COLO829 (cell line): ENCODE measurements around the gene ZNF775.

Source experiments
- DNase-seq: peaks from one replicate; pipeline ENCODE4 v3.0.0; 2012; ENCODE audit warnings: low spot score

Gene ZNF775

DNA sequence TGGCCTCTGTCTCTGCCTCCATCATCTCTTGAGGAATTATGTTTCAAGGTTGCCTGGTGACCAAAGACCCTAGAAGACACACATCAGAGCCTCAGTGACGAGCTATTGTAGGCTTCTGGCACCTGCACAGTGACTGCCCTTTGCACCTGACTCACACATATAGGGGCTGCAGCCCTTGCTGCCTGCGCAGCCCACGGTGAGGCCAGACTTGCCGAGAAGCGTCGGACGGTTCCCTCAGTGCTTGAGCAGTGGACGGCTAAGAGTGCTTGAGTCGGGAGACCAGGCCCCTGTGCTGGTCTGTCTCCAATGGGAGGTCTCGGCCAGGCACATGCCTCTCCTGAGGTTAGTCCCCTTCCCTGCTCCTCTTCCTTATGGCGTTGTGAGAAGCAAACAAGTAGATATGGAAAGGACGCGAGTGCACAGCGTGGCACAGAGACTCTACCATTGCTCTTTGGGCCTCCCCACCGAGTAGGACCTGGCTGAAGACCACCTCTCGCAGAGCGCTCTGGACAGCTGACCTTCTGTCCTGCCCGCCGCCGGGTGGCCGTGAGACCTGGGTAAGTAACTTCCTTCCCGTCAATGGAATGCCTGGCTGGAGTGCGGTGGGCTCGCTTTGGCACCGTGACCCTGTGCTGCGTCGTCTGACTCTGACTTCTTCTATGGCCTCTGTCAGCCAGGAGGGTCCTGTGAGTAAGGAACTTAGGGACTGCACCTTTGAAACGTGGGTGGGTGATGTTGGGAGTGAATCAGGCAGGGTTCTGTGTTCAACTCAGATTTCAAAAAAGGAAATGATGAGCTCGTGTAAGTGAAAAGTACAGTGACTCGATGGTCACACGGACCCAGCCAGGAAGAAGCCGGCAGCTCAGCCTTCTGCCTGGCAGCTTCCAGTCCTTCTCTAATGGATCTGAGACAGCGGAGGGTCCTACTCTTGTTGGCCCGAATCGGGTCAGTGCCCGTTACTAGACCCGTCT is 33.7 kb downstream of the ZNF775 start:
- no peak for DNase-seq

DNA sequence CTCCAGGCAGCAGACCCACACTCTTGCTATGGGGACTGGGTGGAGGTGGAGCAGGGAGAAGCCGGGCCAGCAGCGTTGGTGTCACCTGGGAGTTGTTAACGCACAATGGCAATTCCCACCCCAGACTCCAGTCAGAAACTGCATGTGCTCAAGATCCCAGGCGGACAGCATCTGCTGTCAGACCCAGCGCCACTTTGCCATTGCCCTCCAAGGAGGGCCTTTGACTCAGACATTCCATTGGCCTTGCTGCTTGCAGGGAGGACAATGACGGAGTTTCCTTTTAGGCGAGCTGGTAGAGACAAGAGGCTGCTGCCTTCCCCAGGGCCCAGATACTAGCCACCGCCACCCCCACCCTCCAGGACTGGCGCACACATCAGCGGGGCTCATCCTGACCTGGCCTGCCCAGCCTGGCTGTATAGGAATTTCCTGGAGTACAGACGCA is 34.5 kb downstream of the ZNF775 start:
- no peak for DNase-seq

DNA sequence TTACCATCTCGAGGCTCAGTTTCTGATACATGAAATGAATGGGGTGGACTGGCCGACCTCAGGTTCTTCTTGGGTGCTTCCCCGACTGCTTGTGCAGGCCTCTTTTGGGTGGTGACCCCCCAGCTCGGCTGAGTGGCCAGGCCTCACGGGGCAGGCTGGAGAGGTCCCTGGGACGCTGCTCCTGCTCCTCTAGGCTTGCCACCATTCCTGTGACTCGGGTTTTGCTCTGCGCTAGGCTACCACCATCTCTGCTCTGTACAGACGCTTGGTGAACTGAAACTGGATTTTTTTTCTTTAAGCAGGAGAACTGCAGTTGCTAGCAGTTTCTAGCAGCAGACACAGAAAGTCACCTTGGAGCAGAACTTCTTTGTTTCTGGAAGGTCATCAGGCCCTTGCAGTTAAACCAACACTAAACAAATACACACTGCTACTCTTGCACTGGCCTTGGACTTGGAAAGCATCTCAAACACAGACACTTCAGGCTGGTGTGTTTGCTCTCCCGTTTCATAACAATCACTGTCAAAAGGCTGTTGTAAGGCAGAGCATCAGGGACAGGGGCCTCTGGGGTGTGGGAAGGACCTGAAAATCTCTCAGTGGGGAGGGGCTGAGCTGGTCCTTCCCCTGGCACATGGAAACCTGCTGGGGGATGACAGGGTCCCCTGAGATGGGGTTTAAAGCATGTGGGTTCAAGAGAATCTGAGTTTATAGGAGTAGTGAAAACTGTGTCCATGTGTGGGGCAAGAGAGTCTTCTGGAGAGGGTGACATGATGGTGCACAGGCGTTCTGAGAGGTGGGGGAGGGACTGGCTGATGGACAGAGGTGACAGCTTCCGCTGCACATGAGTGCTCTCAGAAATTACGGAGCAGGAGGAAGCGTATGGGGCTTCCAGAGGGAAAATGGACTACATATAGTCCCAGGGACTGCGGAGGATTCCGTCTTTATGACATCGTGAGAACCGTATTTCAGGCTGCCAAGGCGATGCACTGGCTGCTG is 36.3 kb downstream of the ZNF775 start:
- no peak for DNase-seq

DNA sequence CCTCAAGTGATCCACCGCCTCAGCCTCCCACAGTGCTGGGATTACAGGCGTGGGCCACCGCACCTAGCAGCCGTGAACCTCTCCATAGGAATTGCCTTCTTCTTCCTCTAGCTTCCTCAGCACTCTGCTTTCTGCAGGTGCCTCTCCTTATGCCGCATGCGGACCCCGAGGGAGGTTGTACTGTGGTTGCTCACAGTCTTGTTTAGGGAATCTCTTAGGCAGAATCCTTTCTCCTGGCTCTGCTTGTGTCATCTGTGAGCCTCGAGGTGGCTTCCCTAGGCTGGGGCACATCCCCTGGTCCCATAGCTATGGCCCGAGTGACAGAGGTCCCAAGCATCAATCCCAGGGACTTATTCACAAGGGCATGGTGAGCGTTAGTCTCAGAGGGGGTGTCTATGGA is 38.1 kb downstream of the ZNF775 start:
- DNase-seq = no peak

DNA sequence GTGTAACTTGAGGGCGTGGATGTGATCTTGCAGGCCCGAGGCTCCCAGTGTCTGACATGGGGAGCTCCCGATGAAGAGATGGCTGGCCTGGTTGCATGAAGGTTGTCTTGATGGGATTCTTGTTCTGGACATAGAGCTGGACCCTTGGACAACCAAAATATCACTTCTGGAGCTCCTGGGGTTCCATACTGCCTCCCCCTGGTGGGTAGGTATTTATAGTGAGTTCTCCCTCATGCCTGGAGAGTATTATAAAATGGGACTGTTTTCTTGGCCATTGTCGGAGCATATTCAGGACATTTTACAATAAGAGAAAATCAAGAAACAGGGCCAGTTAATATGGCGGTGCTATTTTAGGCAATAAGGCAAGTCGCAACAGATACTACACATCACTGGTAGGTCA is 38.7 kb downstream of the ZNF775 start:
- no peak for DNase-seq

DNA sequence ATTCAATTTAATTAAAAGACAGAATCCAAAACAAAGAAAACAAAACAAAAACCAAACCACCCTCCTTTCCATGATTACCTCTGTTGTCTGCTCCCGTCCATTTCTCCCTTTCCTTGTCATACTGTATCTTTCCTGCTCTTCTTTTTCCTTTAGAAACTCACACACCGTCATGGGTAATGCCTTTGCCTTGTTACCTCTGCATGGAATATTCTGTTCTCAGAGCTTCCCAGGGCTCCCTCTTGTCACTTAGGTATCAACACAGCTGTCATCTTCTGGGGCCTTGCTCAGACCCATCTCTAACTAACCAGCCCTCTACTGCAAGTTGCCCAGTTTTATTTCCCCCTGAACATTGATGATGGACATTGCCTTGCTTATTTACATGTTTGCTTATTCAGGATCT is 41.1 kb downstream of the ZNF775 start:
- DNase-seq = no peak

DNA sequence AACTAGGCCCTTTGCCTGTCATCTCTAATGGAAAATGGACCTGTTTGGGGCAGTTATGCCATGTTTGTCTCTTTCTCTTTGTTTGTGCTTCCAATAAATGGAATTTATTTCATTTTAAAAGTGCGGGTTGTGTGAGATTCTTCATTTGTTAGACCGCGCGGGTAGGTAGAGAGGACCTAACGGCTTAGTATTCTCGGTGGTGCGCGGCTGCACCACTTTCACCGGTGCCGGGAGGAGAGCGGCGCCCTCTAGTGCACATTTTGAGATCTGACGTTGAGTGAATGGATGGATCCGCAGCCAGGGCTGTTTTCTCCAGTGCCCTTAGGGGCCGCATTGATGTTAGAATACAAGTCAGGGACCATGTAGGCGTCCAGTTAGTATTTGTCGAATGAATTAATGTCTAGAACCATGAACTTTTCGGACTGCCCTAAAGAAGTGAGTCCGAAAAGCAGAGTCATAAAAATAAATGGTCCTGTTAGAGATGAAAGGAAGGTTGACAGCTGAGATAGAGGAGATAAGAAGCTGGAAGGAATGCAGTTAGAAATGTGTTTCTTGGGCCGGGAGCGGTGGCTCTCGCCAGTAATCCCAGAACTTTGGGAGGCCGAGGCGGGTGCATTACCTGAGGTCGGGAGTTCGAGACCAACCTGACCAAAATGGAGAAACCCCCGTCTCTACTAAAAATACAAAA is 42.0 kb downstream of the ZNF775 start:
- DNase-seq = peak; percentile 82

DNA sequence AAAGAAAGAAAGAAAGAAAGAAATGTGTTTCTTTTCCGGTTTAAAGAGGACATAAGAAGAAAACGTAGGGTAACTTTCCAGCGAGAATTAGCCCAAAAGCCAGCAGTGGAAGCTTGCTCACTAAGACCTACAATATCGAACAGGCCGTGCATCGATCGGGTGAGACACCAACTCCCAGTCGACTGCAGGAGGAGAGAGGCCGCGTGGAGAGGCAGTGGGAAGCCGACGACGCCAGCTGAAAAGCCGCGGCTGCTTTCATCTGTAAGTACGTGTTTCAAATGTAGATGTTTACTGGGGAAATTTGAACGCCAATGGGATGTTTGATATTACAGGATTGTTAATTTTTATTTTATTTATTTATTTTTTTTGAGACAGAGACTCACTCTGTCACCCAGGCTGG is 42.7 kb downstream of the ZNF775 start:
- no peak for DNase-seq

DNA sequence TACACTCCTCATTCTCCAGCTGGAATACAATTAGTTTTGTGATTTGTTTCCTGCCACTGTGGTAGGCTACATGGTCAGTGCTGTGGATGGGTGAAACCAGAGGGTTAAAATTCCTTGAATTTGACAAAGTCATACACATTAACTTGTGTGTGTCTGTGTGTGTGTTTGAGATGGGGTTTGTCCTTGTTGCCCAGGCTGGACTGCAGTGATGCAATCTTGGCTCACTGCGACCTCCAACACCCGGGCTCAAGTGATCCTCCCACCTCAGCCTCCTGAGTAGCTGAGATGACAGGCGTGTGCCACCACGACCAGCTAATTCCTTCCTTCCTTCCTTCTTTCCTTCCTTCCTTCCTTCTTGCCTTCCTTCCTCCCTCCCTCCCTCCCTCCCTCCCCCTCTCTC is 46.5 kb downstream of the ZNF775 start:
- DNase-seq = no peak

DNA sequence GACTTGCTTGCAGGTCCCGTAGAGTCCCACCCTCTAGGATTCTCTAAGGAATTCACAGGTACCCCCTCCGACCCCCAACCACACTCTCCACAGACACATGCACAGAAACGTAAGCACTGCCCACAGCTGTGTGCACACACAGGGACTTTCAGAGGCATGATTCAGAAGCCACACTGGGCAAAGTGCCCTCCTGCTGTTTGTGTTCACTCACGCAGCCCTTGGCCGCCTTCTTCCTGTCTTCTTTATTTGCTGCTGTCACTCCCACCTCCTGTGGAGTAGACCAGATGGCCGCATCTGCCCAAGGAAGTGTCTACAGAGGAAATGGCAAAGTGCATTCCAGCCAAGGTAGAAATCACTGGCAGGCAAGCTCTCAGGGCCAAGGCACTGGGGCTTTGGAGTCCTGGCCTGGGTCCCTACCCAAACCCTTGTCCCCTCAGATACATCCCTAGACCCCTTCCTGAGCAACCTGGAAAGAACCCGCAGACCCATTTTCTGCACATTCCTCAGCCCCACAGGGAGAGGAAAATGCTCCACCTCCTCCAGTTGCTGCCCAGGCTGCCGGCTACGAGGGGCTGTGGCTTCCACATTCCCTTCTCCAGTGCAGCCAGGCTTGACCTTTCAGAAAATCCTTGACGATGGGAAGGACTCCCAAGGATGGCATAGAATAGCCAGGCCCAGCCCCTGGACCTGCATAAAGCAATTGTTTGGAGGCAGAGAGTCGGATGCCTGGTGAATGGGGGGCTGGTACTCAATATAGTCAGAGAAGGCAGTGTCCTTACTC is 49.7 kb downstream of the ZNF775 start:
- DNase-seq = no peak

DNA sequence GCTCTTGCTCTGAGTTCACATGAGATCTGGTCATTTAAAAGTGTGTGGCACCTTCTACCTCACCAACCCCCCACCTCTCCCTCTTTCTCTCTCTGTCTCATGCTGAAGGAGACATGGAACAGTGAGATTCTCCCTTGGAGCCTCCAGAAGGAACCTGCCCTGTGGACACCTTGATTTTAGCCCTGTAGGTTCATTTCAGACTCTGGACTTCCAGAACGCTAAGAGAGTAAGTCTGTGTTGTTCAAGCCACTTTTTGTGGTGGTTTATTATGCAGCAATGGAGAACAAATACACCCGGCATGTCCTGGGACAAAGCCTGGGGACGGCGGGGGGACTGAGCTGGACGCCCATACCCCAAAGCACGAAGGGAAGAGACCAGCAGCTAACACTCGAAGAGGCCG is 50.6 kb downstream of the ZNF775 start:
- no peak for DNase-seq

DNA sequence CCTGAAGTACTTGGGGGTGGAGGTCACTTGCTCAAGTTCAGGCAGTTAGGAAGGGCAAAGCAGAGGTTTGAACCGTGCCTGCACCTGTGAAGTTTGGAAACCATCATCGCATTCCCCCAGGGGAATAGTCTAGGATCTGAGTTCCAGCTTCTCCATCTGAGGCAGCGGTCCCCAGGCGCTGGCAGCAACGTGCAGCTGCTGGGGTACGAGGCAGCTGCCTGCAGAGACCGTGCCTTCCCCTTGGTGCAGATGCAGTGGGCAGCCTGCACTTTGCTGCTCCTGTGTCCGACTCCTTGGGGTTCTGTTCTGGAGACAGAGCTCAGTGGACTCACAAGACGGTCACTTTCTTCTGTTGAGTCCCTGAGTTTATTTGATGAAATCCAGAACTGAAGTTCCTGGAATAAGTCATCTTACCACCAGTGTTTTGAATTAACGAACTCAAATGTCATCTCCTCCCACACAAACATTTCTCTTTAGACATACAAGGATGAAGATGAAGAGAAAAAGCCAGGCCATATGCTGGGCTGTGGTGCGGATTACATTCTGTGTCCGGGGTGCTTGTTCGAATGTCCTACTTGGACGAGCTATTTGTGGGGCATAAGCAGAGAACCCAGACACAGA is 51.4 kb downstream of the ZNF775 start:
- no peak for DNase-seq

DNA sequence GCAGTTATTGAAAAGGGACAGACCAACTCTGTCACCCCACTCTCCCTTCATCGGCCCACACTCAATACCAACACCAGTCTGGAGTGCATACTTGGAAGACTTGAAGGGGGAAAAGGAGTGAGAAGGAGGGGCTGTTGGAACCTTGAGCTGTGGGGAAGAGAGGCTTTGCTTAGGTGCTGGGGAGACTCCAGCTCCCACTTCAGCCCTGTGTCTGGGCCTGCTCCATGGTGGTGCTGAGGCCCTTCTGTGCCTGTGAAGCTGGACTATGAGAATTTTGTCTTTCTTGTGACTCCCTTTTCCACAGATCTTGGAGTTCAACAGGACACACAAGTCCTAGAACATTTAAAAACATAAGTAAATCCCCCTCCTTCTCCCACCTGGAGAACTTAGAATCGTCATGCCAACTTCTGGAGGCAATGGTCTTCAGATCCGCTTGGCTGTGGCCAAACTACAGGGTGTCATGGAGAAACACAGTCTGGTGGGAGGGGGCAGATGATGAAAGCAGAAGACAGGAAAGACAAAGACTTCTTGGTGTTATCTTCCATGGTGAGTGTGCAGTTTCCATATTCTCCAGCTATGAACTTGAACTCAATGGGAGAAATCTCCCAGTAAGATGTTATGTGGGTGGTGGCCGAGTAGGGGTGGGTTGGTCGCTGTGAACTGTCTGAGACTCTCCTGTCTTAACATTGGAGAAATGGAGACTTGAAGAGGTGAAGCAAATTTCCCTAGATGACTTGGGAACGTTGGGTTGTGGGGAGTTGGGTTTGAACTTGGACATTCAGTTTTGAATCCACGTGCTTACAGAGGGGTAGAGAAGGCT is 52.9 kb downstream of the ZNF775 start:
- DNase-seq = no peak

DNA sequence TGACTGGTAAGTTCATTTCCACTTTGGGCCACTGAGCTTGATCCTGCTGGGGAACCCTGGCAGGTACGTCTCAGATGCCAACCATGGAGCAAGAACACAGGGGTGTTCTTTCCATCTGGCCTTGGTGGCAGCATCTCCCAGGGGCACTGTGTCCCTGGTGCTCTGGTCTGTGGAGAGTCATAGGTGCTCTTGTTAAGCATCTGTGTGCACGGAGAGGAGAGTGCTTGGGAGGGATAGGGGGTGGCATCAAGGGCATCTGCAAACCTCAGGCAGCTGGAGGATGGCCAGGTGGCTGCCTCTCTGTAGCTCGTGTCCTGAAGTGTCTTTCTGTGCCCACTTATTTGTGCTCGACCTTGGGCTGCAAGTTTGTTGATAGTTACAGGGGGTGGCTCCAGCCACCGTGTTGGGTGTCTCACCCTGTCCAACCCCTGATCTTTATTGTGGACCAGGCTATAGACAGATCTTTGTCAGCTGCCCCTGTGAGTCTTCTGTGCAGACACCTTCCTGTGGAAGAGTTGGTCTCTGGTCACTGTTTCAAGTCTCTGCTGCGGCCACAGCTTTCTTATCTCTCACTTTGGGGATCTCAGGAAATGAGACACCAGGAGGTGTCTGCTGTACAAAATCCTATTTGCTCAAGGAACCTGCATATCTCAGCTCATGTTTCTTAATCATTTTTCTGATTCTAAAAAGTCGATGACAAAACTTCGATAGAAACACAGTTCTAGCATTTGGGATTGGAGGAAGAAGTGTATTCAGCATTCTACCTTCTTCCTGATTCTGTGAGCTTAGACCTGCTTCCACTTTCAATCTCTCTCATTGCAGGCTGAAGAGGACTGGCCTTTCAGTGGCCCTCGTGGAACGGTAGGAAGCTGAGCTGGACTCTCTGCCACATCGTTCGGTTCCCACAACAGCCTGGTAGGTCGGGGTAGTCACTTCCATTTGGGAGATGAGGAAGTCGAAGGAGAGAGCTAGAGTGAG is 54.1 kb downstream of the ZNF775 start:
- no peak for DNase-seq

DNA sequence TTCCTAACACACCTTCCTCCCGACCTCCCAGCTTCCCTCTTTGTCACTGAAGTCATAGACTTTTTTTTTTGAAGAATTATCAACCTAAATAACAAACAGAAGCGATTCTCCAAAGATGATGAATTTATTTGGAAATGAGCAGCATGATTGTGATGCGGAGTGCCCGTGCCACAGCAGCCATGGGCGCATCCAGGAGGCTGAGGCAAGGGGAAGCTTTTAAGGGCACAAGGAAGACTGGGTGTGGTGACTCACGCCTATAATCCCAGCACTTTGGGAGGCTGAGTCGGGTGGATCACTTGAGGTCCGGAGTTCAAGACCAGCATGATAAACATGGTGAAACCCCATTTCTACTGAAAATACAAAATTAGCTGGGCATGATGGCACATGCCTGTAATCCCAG is 55.1 kb downstream of the ZNF775 start:
- DNase-seq = no peak

DNA sequence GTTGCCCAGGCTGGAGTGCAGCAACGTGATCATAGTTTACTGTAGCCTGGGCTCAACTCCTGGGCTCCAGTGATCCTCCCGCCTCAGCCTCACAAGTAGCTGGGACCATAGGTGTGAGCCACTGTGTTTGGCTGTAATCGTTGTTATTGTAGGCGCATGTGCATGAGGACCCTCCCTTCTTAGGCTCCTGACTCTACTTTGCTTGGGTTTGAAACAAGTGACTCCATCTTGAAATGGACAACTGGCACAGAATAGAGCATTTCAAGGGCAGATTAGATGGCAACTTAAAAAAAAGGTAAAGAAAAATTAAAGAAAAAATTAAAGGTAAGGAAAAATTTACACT is 55.9 kb downstream of the ZNF775 start:
- DNase-seq = no peak

DNA sequence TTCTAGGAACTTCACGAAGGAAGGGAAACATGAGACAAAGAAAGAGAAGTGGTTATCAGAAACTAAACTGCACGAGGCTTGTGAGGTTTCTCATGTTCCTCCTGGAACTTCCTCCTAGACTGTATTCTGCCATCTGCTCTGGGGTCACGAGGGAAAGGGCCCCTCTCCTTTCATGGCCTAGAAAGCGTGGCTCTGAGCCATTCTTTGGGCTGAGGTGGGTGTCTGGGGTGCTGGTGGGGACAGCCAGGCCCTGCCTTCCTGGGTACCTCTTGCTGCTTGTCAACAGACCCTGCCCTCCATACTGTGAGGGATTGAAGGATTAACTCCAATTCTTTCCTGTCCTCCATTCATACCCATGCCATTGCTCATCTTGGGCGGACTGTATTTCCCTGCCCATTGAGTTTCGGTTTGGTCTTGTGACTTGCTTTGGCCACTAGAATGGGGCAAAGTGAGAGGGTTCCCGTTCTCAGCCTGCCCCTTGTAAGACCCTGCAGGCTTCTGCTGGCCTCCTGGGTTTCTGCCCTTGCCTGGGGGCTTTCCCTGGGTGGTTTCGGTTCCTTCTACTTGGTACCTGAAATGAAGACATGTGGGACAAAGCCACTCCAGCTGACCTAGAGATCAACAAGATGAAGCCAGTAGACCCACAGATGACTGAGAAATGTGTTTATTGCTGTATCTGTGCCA is 56.4 kb downstream of the ZNF775 start:
- DNase-seq = no peak

DNA sequence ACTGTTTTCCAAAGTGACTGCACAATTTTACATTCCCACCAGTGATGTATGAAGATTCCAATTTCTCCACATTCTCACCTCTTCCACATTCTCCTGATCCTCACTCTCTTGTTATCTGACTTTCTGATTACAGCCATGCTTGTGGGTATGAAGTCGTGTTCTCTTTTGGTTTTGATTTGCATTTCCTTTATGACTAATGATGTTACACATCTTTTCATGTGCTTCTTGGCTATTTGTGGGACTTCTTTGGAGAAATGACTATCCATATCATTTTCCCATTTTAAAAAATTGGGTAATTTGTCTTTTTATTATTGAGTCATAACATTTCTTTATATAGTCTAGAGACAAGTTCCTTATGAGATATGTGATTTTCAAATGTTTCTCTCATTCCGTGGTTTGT is 60.8 kb downstream of the ZNF775 start:
- no peak for DNase-seq
